WTC11 (cell line): Measurements from ENCODE around the gene ARAP1. TPM values are rescaled to one million over a fixed set of nuclear protein-coding genes. Genes with fewer than 3 reads are reported as not detected.

ENCODE experiments used
- ATAC-seq: fragments of 200-7000 bp; cut with Tn5 transposase; 2 replicates; pipeline ENCODE4 v1.10.0; 2021; ENCODE audit warnings: mild to moderate bottlenecking, moderate library complexity
- CTCF ChIA-PET: fragments of 300-600 bp; sonication (Branson Sonifier 250); formaldehyde crosslinking; loops from one replicate; lab custom pipeline; 2021; ENCODE audit warnings: antibody characterized with exemption; lab: Charles Lee
- POLR2A ChIA-PET: fragments of 350-600 bp; sonication (Branson Sonifier 250); formaldehyde crosslinking; loops from one replicate; lab custom pipeline; 2021; ENCODE audit warnings: antibody characterized with exemption; lab: Charles Lee
- DNase-seq: peaks from one replicate; pipeline ENCODE4 v3.0.0; 2021; ENCODE audit warnings: low spot score
- H3K27ac Mint-ChIP-seq: 2 replicates; pipeline ENCODE4 v1.8.0; 2021; ENCODE audit warnings: mixed read lengths
- H3K27me3 Mint-ChIP-seq: 2 replicates; pipeline ENCODE4 v1.8.0; 2021; ENCODE audit warnings: low read depth, mild to moderate bottlenecking, moderate library complexity, mixed read lengths
- H3K36me3 Mint-ChIP-seq: 2 replicates; pipeline ENCODE4 v1.8.0; 2021; ENCODE audit warnings: mixed read lengths
- H3K4me1 Mint-ChIP-seq: 2 replicates; pipeline ENCODE4 v1.8.0; 2022; ENCODE audit warnings: mixed read lengths
- H3K4me3 Mint-ChIP-seq: 2 replicates; pipeline ENCODE4 v1.8.0; 2021; ENCODE audit warnings: mild to moderate bottlenecking, moderate library complexity, mixed read lengths
- H3K9me3 Mint-ChIP-seq: 2 replicates; pipeline ENCODE4 v1.8.0; 2021; ENCODE audit warnings: mixed read lengths
- ATF1 ChIP-seq: sonication (generic); formaldehyde crosslinking; IDR thresholded peaks from 2 replicates; pipeline ENCODE4 v1.8.1; 2023; ENCODE audit warnings: mild to moderate bottlenecking, moderate library complexity, missing genetic modification reagents
- ATF2 ChIP-seq: sonication (generic); formaldehyde crosslinking; IDR thresholded peaks from 2 replicates; pipeline ENCODE4 v1.8.1; 2022; ENCODE audit warnings: low read depth, missing genetic modification reagents, borderline replicate concordance
- FOXP1 ChIP-seq: sonication (generic); formaldehyde crosslinking; IDR thresholded peaks from 2 replicates; pipeline ENCODE4 v1.8.0; 2022; ENCODE audit warnings: missing genetic modification reagents, mild to moderate bottlenecking, moderate library complexity, borderline replicate concordance
- GRHL2 ChIP-seq: fragments of 250-450 bp; sonication (Bioruptor Pico); IDR thresholded peaks from 2 replicates; pipeline ENCODE4 v1.8.0; 2022; ENCODE audit warnings: mild to moderate bottlenecking, moderate library complexity; ENCODE audit not compliant: insufficient replicate concordance, severe bottlenecking
- HMGA2 ChIP-seq: fragments of 250-450 bp; sonication (Bioruptor Pico); IDR thresholded peaks from 2 replicates; pipeline ENCODE4 v1.4.0; 2021; ENCODE audit warnings: mild to moderate bottlenecking, moderate library complexity
- HMGXB4 ChIP-seq: sonication (generic); formaldehyde crosslinking; IDR thresholded peaks from 2 replicates; pipeline ENCODE4 v1.8.1; 2023; ENCODE audit warnings: mild to moderate bottlenecking, moderate library complexity, missing genetic modification reagents
- JAZF1 ChIP-seq: fragments of 250-450 bp; sonication (Bioruptor Pico); IDR thresholded peaks from 2 replicates; pipeline ENCODE4 v1.9.0; 2021; ENCODE audit warnings: moderate library complexity, mild to moderate bottlenecking, inconsistent platforms
- MXD4 ChIP-seq: fragments of 250-450 bp; sonication (Bioruptor Pico); IDR thresholded peaks from 2 replicates; pipeline ENCODE4 v1.8.0; 2021; ENCODE audit warnings: mild to moderate bottlenecking, moderate library complexity, borderline replicate concordance
- NR1H2 ChIP-seq: sonication (generic); formaldehyde crosslinking; IDR thresholded peaks from 2 replicates; pipeline ENCODE4 v1.9.0; 2021; ENCODE audit warnings: mild to moderate bottlenecking, moderate library complexity, missing genetic modification reagents
- RELA ChIP-seq: sonication (generic); formaldehyde crosslinking; IDR thresholded peaks from 2 replicates; pipeline ENCODE4 v1.8.1; 2022; ENCODE audit warnings: missing genetic modification reagents, mild to moderate bottlenecking, borderline replicate concordance
- TEAD1 ChIP-seq: sonication (generic); formaldehyde crosslinking; IDR thresholded peaks from 2 replicates; pipeline ENCODE4 v1.8.0; 2022; ENCODE audit warnings: mild to moderate bottlenecking, missing genetic modification reagents
- ZBTB21 ChIP-seq: sonication (generic); formaldehyde crosslinking; IDR thresholded peaks from 2 replicates; pipeline ENCODE4 v1.8.1; 2023; ENCODE audit warnings: mild to moderate bottlenecking, missing genetic modification reagents, borderline replicate concordance
- ZBTB43 ChIP-seq: sonication (generic); formaldehyde crosslinking; IDR thresholded peaks from 2 replicates; pipeline ENCODE4 v1.8.1; 2023; ENCODE audit warnings: mild to moderate bottlenecking, missing genetic modification reagents
- ZNF416 ChIP-seq: fragments of 250-450 bp; sonication (Bioruptor Pico); IDR thresholded peaks from 2 replicates; pipeline ENCODE4 v1.9.0; 2021; ENCODE audit warnings: mild to moderate bottlenecking, inconsistent platforms
- ZNF423 ChIP-seq: fragments of 250-450 bp; sonication (Bioruptor Pico); IDR thresholded peaks from 2 replicates; pipeline ENCODE4 v2.1.2; 2022; ENCODE audit warnings: mild to moderate bottlenecking, moderate library complexity
- total RNA-seq: library from RNA; stranded (reverse); gene quantifications from 3 replicates; pipeline ENCODE4 v1.2.3, GENCODE V29; 2021
- TF ChIP-seq, protein P1 (sequence below): sonication (generic); formaldehyde crosslinking; IDR thresholded peaks from 2 replicates; pipeline ENCODE4 v1.8.0; 2022; ENCODE audit warnings: mild to moderate bottlenecking, missing genetic modification reagents
- TF ChIP-seq, protein P2 (sequence below): sonication (generic); formaldehyde crosslinking; IDR thresholded peaks from 2 replicates; pipeline ENCODE4 v1.8.1; 2023; ENCODE audit warnings: mild to moderate bottlenecking, missing genetic modification reagents, moderate library complexity
- TF ChIP-seq, protein P3 (sequence below): fragments of 250-450 bp; sonication (Bioruptor Pico); IDR thresholded peaks from 2 replicates; pipeline ENCODE4 v1.9.0; 2021; ENCODE audit warnings: mild to moderate bottlenecking

ARAP1 gene
- total RNA-seq, 1 experiment from 2014 or later = 98.8 TPM

DNA sequence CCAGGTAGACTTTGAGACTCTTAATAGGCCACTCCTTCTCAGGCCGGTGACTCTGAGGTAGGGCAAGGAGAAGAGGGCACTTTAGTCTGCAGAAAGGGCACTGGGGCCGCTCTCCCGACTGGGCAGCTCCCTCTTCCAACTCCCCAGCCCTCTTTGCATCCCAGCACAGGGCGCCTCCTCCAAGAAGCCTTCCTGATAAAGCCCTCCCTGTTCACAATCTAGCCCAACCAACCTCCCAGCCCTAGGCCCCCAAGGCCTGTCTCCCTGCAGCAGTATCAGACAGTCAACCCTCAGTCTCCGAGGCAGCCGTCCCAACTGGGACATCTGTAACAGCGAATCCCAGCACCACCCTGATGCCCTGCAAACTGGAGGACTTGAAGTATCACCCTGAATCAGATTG is 63.7 kb downstream of the ARAP1 start:
- Mint-ChIP-seq H3K36me3 (peaks cover 9% of the 10 kb centered on the region), H3K9me3 (no peaks in the 10 kb centered on the region), H3K4me1 (no peaks in the 10 kb centered on the region), H3K27me3 (no peaks in the 10 kb centered on the region), H3K27ac (no peak overlapping the region), H3K4me3 (no peak overlapping the region)
- POLR2A ChIA-PET = no interaction called here
- ATAC-seq (no peak), DNase-seq (no peak)
- TF ChIP-seq ZBTB43 (CRISPR knock-in tag) (no peak), ATF2 (CRISPR knock-in tag) (no peak), FOXP1 (no peak), HMGXB4 (no peak)
- CTCF ChIA-PET = no interaction called here

DNA sequence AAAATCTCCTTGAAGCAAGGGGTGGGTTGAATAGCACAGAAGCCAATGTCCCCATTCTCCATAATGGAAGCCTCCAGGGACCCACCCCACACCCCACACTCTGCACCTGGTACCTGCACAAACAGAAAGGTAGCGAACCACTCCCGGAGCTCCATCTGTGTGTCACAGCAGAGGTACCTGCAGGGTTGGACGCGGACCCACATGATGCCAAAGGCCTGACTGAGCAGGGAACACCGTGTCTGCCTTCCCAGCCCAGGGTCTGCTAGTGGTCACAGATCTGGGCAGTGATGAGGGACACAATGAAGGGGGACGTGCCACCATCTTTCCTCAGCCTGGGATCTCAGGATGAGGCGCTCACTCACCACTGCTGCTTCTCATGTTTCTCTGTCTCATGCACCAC is 64.9 kb downstream of the ARAP1 start:
- Mint-ChIP-seq H3K27ac (no peak overlapping the region), H3K36me3 (peaks cover 3% of the 10 kb centered on the region; the same call in 1 of the 2 replicates), H3K4me1 (no peaks in the 10 kb centered on the region), H3K4me3 (no peak overlapping the region), H3K9me3 (no peaks in the 10 kb centered on the region), H3K27me3 (no peaks in the 10 kb centered on the region)
- DNase-seq = no peak
- ATAC-seq = no peak
- POLR2A ChIA-PET = no interaction called here
- TF ChIP-seq JAZF1 (CRISPR knock-in tag) (no peak), ZNF423 (CRISPR knock-in tag) (no peak), HMGA2 (no peak), NR1H2 (CRISPR knock-in tag) (no peak)
- TF ChIP-seq, protein P1, sequence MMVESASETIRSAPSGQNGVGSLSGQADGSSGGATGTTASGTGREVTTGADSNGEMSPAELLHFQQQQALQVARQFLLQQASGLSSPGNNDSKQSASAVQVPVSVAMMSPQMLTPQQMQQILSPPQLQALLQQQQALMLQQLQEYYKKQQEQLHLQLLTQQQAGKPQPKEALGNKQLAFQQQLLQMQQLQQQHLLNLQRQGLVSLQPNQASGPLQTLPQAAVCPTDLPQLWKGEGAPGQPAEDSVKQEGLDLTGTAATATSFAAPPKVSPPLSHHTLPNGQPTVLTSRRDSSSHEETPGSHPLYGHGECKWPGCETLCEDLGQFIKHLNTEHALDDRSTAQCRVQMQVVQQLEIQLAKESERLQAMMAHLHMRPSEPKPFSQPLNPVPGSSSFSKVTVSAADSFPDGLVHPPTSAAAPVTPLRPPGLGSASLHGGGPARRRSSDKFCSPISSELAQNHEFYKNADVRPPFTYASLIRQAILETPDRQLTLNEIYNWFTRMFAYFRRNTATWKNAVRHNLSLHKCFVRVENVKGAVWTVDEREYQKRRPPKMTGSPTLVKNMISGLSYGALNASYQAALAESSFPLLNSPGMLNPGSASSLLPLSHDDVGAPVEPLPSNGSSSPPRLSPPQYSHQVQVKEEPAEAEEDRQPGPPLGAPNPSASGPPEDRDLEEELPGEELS (CRISPR knock-in tag) = no peak
- CTCF ChIA-PET = interaction anchor here (16.5 kb wide), 1 partner anchor 97 kb away, joined by 461 read pairs; no protein-coding TSS in a partner anchor

DNA sequence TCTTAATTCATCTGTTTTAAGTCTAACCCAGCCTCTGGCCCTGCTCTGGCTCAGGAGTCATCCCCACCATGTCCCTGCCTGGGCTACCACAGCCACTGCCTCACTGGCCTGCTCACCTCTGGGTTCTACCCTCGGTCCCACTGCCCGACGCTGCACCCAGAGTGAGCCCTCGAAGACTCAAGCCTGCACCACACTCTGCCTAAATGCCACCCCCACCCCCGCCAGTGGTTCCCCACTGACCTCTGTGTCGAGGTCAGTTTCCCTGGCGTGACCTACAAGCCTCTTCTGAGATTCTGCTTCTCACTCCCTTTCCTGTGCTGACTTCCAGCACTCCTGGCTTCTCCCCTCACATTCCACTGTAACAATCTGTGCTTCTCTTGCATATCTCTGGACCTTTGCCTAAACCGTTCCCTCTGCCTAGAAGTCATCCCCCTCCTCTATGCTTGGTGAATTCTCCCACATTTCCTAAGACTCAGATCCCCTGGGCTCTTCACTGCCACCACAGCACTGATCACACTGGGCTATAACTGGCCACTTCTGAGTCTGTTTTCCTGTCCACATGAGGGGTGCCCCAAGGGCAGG is 65.5 kb downstream of the ARAP1 start:
- DNase-seq (no peak), ATAC-seq (no peak)
- CTCF ChIA-PET = interaction anchor here (2.1 to 16.5 kb wide), 5 partner anchors 10 to 96 kb away, joined by 7 to 461 read pairs (median 53); no protein-coding TSS in a partner anchor
- Mint-ChIP-seq H3K9me3 (no peaks in the 10 kb centered on the region), H3K27ac (peak overlapping the region; percentile 35; the same call in 1 of the 2 replicates), H3K27me3 (no peaks in the 10 kb centered on the region), H3K4me3 (no peak overlapping the region), H3K36me3 (peaks cover 3% of the 10 kb centered on the region; the same call in 1 of the 2 replicates), H3K4me1 (peaks cover under 1% of the 10 kb centered on the region)
- TF ChIP-seq GRHL2 (CRISPR knock-in tag) = no peak
- no peak for TF ChIP-seq MXD4 (CRISPR knock-in tag)
- TF ChIP-seq, protein P1 (CRISPR knock-in tag) = no peak
- no peak for TF ChIP-seq TEAD1 (CRISPR knock-in tag)
- TF ChIP-seq ATF1 (CRISPR knock-in tag) = no peak
- TF ChIP-seq RELA = no peak
- no peak for TF ChIP-seq ZNF416
- TF ChIP-seq ZBTB21 = no peak
- TF ChIP-seq, protein P2, sequence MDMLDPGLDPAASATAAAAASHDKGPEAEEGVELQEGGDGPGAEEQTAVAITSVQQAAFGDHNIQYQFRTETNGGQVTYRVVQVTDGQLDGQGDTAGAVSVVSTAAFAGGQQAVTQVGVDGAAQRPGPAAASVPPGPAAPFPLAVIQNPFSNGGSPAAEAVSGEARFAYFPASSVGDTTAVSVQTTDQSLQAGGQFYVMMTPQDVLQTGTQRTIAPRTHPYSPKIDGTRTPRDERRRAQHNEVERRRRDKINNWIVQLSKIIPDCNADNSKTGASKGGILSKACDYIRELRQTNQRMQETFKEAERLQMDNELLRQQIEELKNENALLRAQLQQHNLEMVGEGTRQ (CRISPR knock-in tag) = no peak
- TF ChIP-seq, protein P3, sequence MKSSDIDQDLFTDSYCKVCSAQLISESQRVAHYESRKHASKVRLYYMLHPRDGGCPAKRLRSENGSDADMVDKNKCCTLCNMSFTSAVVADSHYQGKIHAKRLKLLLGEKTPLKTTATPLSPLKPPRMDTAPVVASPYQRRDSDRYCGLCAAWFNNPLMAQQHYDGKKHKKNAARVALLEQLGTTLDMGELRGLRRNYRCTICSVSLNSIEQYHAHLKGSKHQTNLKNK (CRISPR knock-in tag) = no peak
- POLR2A ChIA-PET = no interaction called here
